ENCODE results near the gene TMEM208. TPM values are rescaled to one million over a fixed set of nuclear protein-coding genes. Genes with fewer than 3 reads are reported as not detected.

The TMEM208 gene
- total RNA-seq, 1 experiment from 2014 or later, result 54.8 TPM

DNA sequence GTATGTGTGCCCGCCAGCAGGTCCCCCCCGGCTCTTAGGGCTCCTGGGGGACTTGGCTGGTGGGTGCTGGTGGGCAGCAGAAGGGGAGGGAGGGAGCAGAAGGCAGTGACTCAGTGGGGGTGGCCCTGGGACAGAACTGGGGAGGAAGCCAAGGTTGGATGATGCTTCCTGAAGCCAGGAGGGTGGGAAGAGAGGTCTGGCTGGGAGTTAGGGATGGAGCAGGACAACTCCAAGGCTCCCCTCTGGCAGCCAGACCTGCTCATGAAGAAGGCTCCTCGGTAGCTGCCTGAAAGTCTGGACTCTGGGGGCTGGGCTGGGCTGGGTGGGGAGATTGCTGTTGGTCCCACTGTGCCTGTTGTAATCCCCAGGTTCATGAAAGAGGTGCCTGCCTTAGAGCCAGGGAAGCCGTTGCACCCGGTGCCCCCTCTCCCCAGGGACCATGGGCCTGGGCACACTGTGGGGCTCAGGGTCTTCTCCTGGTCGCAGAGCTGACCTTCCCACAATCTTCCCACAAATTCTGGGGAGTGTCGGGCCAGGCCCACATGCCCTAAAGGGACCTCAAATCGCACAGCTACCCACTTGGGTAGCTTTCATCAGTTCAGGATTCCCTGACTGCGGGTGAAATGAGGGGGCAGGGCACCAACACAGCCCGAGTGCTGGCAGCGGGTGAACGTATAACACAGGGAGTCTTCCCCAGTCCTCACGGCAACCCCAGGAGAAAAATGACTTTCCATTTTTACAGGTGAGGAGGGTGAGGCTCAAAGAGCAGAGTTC lies 51.3 kb downstream of the TMEM208 start:
- DNase-seq (ENCODE audit: low read depth), result peak; percentile 85

Other genes starting within 250 kb of the TMEM208 start
- gene CES4A, start 238.5 kb upstream of the TMEM208 start, total RNA-seq (2014; rRNA removed; shearing (Covaris generic)), result not detected in 2 replicates
- gene CBFB, start 198.0 kb upstream of the TMEM208 start, total RNA-seq (2014; rRNA removed; shearing (Covaris generic)), result 94.9 and 115 TPM in 2 replicates
- 12.5 and 26.3 TPM in 2 replicates for gene PHAF1, start 117.2 kb upstream of the TMEM208 start, total RNA-seq (2014; rRNA removed; shearing (Covaris generic))
- 5.5 and 9.8 TPM in 2 replicates for gene B3GNT9, start 76.1 kb upstream of the TMEM208 start, total RNA-seq (2014; rRNA removed; shearing (Covaris generic))
- 16.7 and 20.5 TPM in 2 replicates for gene TRADD, start 67.2 kb upstream of the TMEM208 start, total RNA-seq (2014; rRNA removed; shearing (Covaris generic))
- 3.8 and 6.2 TPM in 2 replicates for gene FBXL8, start 67.2 kb upstream of the TMEM208 start, total RNA-seq (2014; rRNA removed; shearing (Covaris generic))
- 1.2 and 2.8 TPM in 2 replicates for gene HSF4, start 62.4 kb upstream of the TMEM208 start, total RNA-seq (2014; rRNA removed; shearing (Covaris generic))
- 9.5 and 14.7 TPM in 2 replicates for gene NOL3, start 56.6 kb upstream of the TMEM208 start, total RNA-seq (2014; rRNA removed; shearing (Covaris generic))
- gene MATCAP1, start 43.2 kb upstream of the TMEM208 start, total RNA-seq (2014; rRNA removed; shearing (Covaris generic)), result 4.6 and 7.0 TPM in 2 replicates
- 0.63 and 0.74 TPM in 2 replicates for gene EXOC3L1, start 37.0 kb upstream of the TMEM208 start, total RNA-seq (2014; rRNA removed; shearing (Covaris generic))
- gene E2F4, start 35.0 kb upstream of the TMEM208 start, total RNA-seq (2014; rRNA removed; shearing (Covaris generic)), result 109 and 111 TPM in 2 replicates
- gene ELMO3, start 28.0 kb upstream of the TMEM208 start, total RNA-seq (2014; rRNA removed; shearing (Covaris generic)), result 0.97 and 1.8 TPM in 2 replicates
- 22.2 and 25.7 TPM in 2 replicates for gene FHOD1, start 20.4 kb downstream of the TMEM208 start, total RNA-seq (2014; rRNA removed; shearing (Covaris generic))
- gene SLC9A5, start 21.8 kb downstream of the TMEM208 start, total RNA-seq (2014; rRNA removed; shearing (Covaris generic)), result 1.7 and 1.8 TPM in 2 replicates
- 31.7 and 45.0 TPM in 2 replicates for gene PLEKHG4, start 52.4 kb downstream of the TMEM208 start, total RNA-seq (2014; rRNA removed; shearing (Covaris generic))
- 0.23 and 0.33 TPM in 2 replicates for gene KCTD19, start 99.6 kb downstream of the TMEM208 start, total RNA-seq (2014; rRNA removed; shearing (Covaris generic))
- gene LRRC36, start 99.7 kb downstream of the TMEM208 start, total RNA-seq (2014; rRNA removed; shearing (Covaris generic)), result 0.36 TPM in 1 of 2 replicates, not detected in the other
- gene TPPP3, start 166.4 kb downstream of the TMEM208 start, total RNA-seq (2014; rRNA removed; shearing (Covaris generic)), result 0.71 TPM in 1 of 2 replicates, not detected in the other
- 1.9 and 3.0 TPM in 2 replicates for gene ZDHHC1, start 189.3 kb downstream of the TMEM208 start, total RNA-seq (2014; rRNA removed; shearing (Covaris generic))
- not detected in 2 replicates for gene HSD11B2, start 204.0 kb downstream of the TMEM208 start, total RNA-seq (2014; rRNA removed; shearing (Covaris generic))